HG02678 (cell line): ENCODE results near the gene CD200R1L.

ENCODE experiments used
- ATAC-seq: cut with Tn5 transposase; IDR thresholded peaks from one replicate; pipeline ENCODE4 v1.9.1; 2021; ENCODE audit warnings: mild to moderate bottlenecking, moderate library complexity; ENCODE audit not compliant: unreplicated experiment

CD200R1L gene

GRCh38 chr3:112822064-112823055 lies 24.3 kb downstream of the CD200R1L start:
- ATAC-seq, result no peak

- ATAC-seq, result no peak
Measured at GRCh38 chr3:112818289-112818688, 28.4 kb downstream of the CD200R1L start.

GRCh38 chr3:112817797-112818196 lies 28.9 kb downstream of the CD200R1L start:
- no peak for ATAC-seq

GRCh38 chr3:112817271-112817670 lies 29.4 kb downstream of the CD200R1L start:
- no peak for ATAC-seq

GRCh38 chr3:112815981-112816380 lies 30.7 kb downstream of the CD200R1L start:
- no peak for ATAC-seq

- ATAC-seq, result no peak
Measured at GRCh38 chr3:112814266-112814665, 32.4 kb downstream of the CD200R1L start.

- ATAC-seq, result peak; percentile 65
Measured at GRCh38 chr3:112813723-112814171, 32.9 kb downstream of the CD200R1L start.

GRCh38 chr3:112813016-112813415 lies 33.6 kb downstream of the CD200R1L start:
- no peak for ATAC-seq

- no peak for ATAC-seq
Measured at GRCh38 chr3:112811917-112812660, 34.6 kb downstream of the CD200R1L start.

- no peak for ATAC-seq
Measured at GRCh38 chr3:112811131-112811884, 35.4 kb downstream of the CD200R1L start.

- ATAC-seq, result no peak
Measured at GRCh38 chr3:112810561-112810960, 36.1 kb downstream of the CD200R1L start.

GRCh38 chr3:112808136-112808535 lies 38.5 kb downstream of the CD200R1L start:
- no peak for ATAC-seq

GRCh38 chr3:112807685-112808084 lies 39.0 kb downstream of the CD200R1L start:
- ATAC-seq, result no peak

GRCh38 chr3:112806903-112807302 lies 39.8 kb downstream of the CD200R1L start:
- no peak for ATAC-seq

GRCh38 chr3:112805126-112805525 lies 41.5 kb downstream of the CD200R1L start:
- no peak for ATAC-seq

- ATAC-seq, result no peak
Measured at GRCh38 chr3:112804021-112804420, 42.6 kb downstream of the CD200R1L start.

GRCh38 chr3:112803467-112803866 lies 43.2 kb downstream of the CD200R1L start:
- no peak for ATAC-seq

GRCh38 chr3:112802338-112802737 lies 44.3 kb downstream of the CD200R1L start:
- no peak for ATAC-seq

- ATAC-seq, result no peak
Measured at GRCh38 chr3:112799946-112800345, 46.7 kb downstream of the CD200R1L start.

GRCh38 chr3:112794622-112795172 lies 52.0 kb downstream of the CD200R1L start:
- no peak for ATAC-seq
